Measurements from ENCODE around the gene PIH1D1.

The PIH1D1 gene

GRCh38 chr19:49418511-49418910 is 33.1 kb downstream of the PIH1D1 start:
- no peak for TF ChIP-seq CTCF (IDR thresholded peaks at IDR 0.05; ENCODE audit: low read length, missing control alignments)
- DNase-seq (ENCODE audit: low read depth) = no peak
- no peak overlapping the region for H3K4me3 ChIP-seq (replicated peaks; ENCODE audit: low read depth, low read length)

GRCh38 chr19:49417088-49417487 is 34.5 kb downstream of the PIH1D1 start:
- H3K4me3 ChIP-seq (replicated peaks; ENCODE audit: low read depth, low read length) = no peak overlapping the region
- TF ChIP-seq CTCF (IDR thresholded peaks at IDR 0.05; ENCODE audit: low read length, missing control alignments) = no peak
- no peak for DNase-seq (ENCODE audit: low read depth)

- no peak overlapping the region for H3K4me3 ChIP-seq (replicated peaks; ENCODE audit: low read depth, low read length)
- no peak for DNase-seq (ENCODE audit: low read depth)
- TF ChIP-seq CTCF (IDR thresholded peaks at IDR 0.05; ENCODE audit: low read length, missing control alignments) = no peak
Observed at GRCh38 chr19:49415810-49416200, 35.8 kb downstream of the PIH1D1 start.

- no peak for TF ChIP-seq CTCF (IDR thresholded peaks at IDR 0.05; ENCODE audit: low read length, missing control alignments)
- DNase-seq (ENCODE audit: low read depth) = peak; percentile 31
Observed at GRCh38 chr19:49415102-49415809, 36.4 kb downstream of the PIH1D1 start.

GRCh38 chr19:49414256-49414655 is 37.4 kb downstream of the PIH1D1 start:
- no peak for TF ChIP-seq CTCF (IDR thresholded peaks at IDR 0.05; ENCODE audit: low read length, missing control alignments)
- H3K4me3 ChIP-seq (replicated peaks; ENCODE audit: low read depth, low read length) = no peak overlapping the region
- DNase-seq (ENCODE audit: low read depth) = no peak

More at GRCh38 chr19:49415102-49415809, 36.4 kb downstream of the PIH1D1 start:
- no peak overlapping the region for H3K4me3 ChIP-seq (replicated peaks; ENCODE audit: low read depth, low read length)

- no peak for DNase-seq (ENCODE audit: low read depth)
- H3K4me3 ChIP-seq (replicated peaks; ENCODE audit: low read depth, low read length) = no peak overlapping the region
- no peak for TF ChIP-seq CTCF (IDR thresholded peaks at IDR 0.05; ENCODE audit: low read length, missing control alignments)
Observed at GRCh38 chr19:49413348-49413747, 38.3 kb downstream of the PIH1D1 start.
